Measurements from ENCODE around the gene LPIN1.

Gene LPIN1

GRCh38 chr2:11738589-11739436, 7.6 kb upstream of the LPIN1 start:
- H3K4me3 ChIP-seq (ENCODE audit: low read length) = no peak overlapping the region
- peak; percentile 70 for TF ChIP-seq CTCF (conservative IDR thresholded peaks at IDR 0.05; ENCODE audit: low read length)
- peak; percentile 89 for DNase-seq (ENCODE audit: low read depth)

GRCh38 chr2:11740723-11741122, 5.7 kb upstream of the LPIN1 start:
- DNase-seq (ENCODE audit: low read depth) = no peak
- no peak overlapping the region for H3K4me3 ChIP-seq (ENCODE audit: low read length)
- TF ChIP-seq CTCF (conservative IDR thresholded peaks at IDR 0.05; ENCODE audit: low read length) = no peak

- no peak for TF ChIP-seq CTCF (conservative IDR thresholded peaks at IDR 0.05; ENCODE audit: low read length)
- no peak for DNase-seq (ENCODE audit: low read depth)
- no peak overlapping the region for H3K4me3 ChIP-seq (ENCODE audit: low read length)
Observed at GRCh38 chr2:11742317-11742701, 4.1 kb upstream of the LPIN1 start.

GRCh38 chr2:11742702-11743357, 3.6 kb upstream of the LPIN1 start:
- no peak for TF ChIP-seq CTCF (conservative IDR thresholded peaks at IDR 0.05; ENCODE audit: low read length)
- DNase-seq (ENCODE audit: low read depth) = no peak
- H3K4me3 ChIP-seq (ENCODE audit: low read length) = no peak overlapping the region

GRCh38 chr2:11743366-11743765, 3.1 kb upstream of the LPIN1 start:
- TF ChIP-seq CTCF (conservative IDR thresholded peaks at IDR 0.05; ENCODE audit: low read length) = no peak
- H3K4me3 ChIP-seq (ENCODE audit: low read length) = no peak overlapping the region
- no peak for DNase-seq (ENCODE audit: low read depth)

- TF ChIP-seq CTCF (conservative IDR thresholded peaks at IDR 0.05; ENCODE audit: low read length) = no peak
- peak overlapping the region; percentile 45 for H3K4me3 ChIP-seq (ENCODE audit: low read length)
- DNase-seq (ENCODE audit: low read depth) = peak; percentile 99
Observed at GRCh38 chr2:11743846-11744553, 2.4 kb upstream of the LPIN1 start.
